ENCODE results near the gene PPP3CB.

- TF ChIP-seq ELK4 (IDR thresholded peaks at IDR 0.05; ENCODE audit: borderline replicate concordance, low read depth, low read length), result no peak
- TF ChIP-seq ZNF768 (tag by site-specific recombination; IDR thresholded peaks at IDR 0.05), result no peak
- no peak for TF ChIP-seq CTCF (tag by site-specific recombination; IDR thresholded peaks at IDR 0.05)
- no peak for TF ChIP-seq PBX3 (CRISPR knock-in tag; IDR thresholded peaks at IDR 0.05)
- no peak for TF ChIP-seq REST (tag by site-specific recombination; IDR thresholded peaks at IDR 0.05)
- TF ChIP-seq ZNF837 (tag by site-specific recombination; IDR thresholded peaks at IDR 0.05), result no peak
- no peak for TF ChIP-seq FEZF1 (tag by site-specific recombination; IDR thresholded peaks at IDR 0.05)
- no peak for TF ChIP-seq ZNF211 (tag by site-specific recombination; IDR thresholded peaks at IDR 0.05; ENCODE audit: low read depth)
- no peak for TF ChIP-seq SP7 (tag by site-specific recombination; IDR thresholded peaks at IDR 0.05)
- TF ChIP-seq ZNF416 (tag by site-specific recombination; IDR thresholded peaks at IDR 0.05), result no peak
- TF ChIP-seq ZNF114 (tag by site-specific recombination; IDR thresholded peaks at IDR 0.05), result no peak
Measured at GRCh38 chr10:73416571-73416970, 79.3 kb downstream of the PPP3CB start.

All from HEK293 (cell line).